AML-193 (cell line): ENCODE data around the gene GNAT1.
A peak's percentile ranks its signal among the peaks of the same experiment; 100 is the strongest.
"Not testable (repeated sequence)": the region's sequence is repeated elsewhere in the genome, so short reads cannot be mapped to it uniquely, and the experiment has no call there.

ENCODE experiments used
- DNase-seq, 2 experiments: peaks; one replicate each; lab custom pipeline; 2025; lab: John Stamatoyannopoulos, UW

GNAT1 gene

DNA sequence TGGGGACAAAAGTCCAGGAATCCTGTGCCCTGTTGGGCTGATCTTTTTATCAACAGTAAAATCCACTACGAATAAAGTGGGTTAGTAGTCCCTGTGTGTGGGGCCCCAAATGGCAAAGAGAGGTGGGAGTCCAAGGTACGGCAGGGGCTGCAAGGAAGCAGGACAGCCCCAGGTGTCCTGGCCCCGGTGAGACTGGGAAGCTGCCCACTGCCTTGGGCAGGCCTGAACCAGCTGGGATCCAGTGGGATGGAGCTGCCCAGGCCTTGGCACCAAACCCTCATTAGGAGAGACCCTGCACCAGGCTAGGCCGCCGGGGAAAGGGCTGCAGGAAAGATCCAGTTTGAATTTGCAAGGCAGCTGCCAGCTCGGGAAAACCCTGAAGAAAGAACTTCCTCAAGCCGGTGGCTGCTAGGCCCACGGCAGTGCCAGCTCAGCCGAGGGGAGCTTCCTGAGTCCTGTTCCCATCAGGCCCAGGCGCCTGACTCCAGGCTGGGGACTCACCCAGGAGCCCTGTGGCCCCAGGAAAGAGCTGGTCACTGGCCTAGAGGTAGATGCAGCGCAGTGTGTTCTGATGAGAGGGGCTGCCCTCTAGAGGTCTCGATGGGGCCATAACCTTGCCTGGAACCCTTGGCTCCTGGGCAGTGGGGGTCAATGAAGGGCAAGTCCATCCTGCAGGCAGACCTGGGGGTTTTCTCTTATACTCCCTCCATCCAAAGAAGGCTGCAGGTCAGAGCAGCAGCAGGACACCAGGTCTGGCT is 30.2 kb downstream of the GNAT1 start:
- DNase-seq = peak in 1 of 2 experiments; percentile 12

DNA sequence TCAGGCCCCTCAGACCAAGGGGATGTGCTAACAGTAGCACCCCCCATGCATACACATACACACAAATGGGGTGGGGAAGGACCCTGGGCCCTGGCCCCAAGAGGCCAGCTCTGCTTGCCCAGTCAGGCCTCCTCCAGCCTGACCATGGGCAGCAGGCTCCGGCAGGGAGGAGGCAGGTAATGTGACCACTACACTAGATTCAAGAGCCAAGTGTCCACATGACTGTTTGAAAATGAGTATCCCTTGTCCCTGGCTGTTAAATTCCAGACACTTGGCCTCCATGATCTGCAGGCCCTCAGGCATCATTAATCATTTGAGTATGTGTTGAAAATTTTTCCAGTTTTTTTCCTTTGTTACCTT is 30.7 kb downstream of the GNAT1 start:
- no peak for DNase-seq

DNA sequence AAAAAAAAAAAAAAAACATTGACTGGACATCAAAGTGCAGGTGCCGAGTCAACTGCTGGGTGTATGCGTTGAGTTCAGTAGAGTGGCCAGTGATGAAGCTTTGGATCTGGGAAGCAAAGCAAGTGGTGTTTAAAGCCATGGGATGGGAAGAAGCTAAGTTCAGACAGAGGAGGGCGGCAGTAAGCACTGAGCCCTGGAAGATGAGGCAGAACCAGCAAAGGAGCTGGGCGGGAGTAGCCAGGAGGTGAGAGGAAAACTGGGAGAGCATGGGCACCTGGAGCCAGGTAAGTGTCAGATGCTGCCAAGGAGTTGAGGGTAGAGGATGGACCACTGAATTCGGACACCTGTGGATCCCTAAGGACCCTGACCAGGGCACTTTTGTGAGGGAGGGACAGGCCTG is 33.2 kb downstream of the GNAT1 start:
- DNase-seq = no peak

DNA sequence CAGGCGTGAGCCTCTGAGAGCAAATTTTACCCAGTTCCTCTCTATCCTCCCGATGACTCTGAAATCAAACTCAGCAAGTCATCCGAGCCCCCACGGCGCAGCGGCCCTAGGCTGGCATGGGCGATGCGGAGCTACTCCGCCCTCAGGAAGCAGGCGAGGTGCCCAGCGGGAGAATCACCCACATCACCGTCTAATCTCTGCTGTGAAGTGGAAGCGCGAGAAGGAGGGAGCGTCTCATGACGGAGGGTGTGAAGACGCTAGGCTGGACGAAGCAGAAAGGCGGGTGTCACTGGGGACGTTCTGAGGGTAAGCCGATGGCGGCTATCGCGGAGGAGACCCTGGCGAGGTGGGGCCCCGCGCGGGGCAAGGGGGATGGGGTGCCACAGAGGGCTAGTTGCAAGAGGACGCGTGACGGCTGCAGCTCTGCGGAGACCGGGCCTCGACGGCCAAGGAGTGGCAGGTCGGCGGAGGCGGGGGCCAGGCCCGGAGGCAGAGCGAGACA is 35.5 kb downstream of the GNAT1 start:
- no peak for DNase-seq

DNA sequence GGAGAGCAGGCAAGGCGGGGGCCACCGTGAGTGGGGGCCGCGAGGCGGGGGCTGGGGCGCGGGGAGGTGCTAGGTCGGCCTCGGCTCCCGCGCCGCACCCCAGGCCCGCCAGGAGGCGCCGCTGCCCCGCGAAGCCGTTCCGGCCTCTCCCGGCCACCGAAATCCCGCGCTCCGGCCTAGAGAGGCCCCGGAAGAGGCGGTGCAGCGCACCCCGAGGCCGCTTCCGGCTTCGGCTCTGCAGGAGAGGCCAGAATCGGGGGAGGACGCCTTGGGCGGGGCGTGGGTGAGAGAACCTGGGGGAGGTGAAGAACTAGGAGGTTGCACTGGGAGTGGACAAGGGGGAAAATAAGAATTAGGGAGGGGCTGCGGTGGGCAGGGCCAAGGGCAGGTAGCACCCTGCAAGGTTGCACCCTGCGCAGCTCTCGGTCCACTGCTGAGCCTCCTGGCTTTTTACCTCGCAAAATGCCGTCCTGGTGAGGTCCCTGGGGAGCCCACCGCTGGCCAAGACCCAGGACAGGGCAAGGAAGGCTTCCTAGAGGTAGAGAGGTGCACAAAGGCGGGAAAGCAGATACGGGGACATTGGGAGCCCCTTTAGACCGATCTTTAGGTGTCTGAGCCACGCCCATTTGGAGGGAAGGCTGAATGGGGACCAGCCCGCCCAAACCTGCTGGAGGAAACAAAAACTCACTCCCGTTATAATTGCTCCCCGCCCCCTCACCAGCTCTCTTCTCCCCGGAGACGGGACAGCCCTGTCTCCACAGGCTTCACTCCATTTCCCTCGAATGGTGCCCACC is 36.2 kb downstream of the GNAT1 start:
- peak; percentile 95 for DNase-seq

DNA sequence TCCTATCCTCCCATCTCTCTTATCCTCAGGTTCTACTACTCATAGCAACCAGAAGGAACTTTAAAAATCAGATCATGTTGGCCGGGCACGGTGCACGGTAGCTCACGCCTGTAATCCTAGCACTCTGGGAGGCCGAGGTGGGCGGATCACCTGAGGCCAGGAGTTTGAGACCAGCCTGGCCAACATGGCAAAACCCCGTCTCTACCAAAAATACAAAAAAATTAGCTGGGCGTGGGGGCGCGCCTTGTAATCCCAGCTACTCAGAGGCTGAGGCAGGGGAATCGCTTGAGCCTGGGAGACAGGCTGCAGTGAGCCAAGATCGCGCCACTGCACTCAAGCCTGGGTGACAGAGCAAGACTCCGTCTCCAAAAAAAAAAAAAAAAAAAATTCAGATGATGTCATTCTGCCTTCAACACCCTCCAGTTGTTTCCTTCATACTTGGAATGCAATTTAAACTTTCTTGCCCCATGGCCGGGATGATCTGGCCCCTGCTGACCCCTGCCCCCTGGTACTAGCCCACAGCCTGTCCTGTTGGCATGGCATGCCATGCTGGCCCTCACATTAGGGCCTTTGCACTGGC is 36.9 kb downstream of the GNAT1 start:
- not testable (repeated sequence) for DNase-seq

DNA sequence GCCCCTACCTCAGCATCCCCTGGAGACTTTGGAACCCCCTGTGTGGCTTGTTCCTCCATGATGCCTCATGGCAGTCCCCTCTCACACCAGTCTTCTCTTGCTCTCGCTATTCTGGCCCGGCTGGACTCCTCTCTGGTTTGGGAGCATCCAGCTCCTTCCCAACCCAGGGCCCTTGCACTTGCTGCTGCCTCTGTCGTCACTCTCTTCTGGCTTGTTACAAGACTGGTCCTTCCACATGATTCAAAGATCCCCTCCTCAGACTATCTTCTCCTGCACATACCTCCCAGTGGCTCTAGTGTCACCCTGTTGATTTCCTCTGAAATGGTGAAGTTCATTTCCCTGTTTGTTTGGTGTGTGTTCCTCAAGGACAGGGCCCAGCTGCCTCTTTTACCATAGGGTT is 38.1 kb downstream of the GNAT1 start:
- no peak for DNase-seq

DNA sequence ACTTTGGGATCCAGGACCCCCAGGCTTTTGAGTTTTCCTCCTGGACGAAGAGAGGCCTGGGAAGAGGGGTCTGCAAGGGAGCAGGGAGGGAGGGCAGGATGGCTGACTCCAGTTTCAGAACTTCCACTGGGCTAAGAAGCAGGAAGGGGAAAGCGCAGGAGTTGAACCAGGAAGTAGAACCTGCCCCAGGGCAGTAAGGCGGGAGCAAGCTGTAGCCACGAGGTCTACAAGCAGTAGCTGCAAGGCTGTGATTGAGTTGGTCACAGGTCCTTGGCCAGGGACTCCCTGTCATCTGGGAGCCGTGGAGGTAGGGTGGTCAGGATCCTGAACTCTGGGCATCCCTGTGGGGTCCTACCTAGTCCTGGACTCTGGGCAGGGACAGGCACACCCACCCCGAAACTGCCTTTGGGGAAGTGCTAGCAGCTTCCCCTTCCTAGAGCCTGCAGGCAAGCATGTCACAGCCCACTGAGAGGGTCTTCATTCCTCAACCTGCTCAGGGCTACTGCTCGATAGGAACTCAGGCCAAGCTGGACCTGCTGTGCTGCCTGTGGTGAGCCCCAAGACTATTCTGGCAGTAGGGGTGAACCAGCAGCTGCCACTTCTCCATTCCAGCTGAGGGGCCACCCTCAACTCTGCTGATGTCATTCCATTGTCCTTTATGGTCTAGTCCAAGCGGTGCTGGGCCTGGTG is 38.8 kb downstream of the GNAT1 start:
- peak; percentile 53 to 54 for DNase-seq

DNA sequence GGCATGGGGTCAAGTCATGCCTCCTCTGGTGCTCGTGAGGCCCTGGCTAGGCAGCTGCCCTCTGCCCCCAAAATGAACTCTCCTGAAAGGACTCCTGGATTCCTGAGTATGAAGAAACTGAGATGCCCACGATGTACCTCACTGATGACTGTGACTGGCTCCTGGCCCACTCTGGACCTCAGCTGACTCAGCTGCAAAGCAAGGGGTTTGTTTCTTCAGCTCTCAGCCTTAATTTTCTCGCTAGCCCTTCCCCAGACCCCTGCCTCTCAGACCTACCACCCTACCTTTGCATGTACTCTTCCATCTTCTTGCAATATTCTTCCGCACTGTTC is 39.4 kb downstream of the GNAT1 start:
- DNase-seq = no peak

DNA sequence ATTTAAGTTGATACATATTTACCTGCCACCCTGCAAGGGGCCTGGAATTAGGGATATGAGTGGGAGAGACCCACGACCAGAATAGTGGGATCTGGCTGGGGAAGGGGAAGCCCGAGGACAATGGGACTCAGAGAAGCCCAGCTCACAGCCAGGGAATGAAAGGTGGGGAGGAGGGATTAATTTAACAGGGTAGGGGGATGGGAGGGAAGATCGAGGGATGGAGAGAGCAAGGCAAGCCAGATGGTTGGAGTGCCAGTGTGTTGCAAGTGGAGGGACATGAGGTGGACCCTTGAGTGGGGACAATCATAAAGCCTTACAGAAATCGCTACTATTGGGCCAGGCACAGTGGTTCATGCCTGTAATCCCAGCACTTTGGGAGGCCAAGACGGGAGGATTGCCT is 40.2 kb downstream of the GNAT1 start:
- no peak for DNase-seq

DNA sequence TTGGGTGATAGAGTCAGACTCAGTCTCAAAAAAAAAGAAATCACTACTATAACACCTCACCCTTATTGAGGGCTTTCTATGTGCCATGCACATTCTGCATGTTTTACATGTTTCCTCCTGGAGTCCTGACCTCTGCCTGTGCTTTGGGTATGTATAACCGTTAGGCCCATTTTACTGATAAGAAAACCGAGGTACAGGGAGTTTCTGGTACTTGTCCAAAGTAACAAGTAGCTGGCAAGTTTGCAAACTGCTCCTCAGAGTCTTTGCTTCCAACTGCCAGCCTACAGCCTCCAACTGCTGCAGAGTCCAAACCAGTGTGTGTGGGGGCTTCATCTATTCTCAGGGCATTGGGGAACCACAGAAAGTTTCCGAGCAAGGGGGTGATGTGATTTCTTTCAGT is 40.9 kb downstream of the GNAT1 start:
- DNase-seq = no peak

DNA sequence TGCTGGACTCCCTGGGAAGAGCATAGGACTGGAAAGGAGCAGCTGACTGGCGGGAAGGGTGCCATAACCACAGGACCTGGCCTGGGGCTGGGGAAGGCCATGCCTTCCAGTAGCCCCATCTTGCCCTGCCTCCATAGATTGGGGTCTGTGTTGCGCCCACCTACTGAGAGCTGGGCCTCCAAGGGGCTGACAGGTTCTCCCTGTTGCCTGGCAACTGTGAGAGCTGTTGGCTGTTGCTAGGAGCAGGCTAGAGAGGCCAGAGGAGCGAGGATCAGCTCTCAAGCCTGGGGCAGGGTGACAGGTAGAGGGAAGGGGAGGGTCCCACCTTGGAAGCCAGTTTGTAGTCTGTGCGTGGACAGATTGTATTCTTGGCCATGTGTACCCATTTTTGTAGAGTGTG is 41.8 kb downstream of the GNAT1 start:
- DNase-seq = no peak

DNA sequence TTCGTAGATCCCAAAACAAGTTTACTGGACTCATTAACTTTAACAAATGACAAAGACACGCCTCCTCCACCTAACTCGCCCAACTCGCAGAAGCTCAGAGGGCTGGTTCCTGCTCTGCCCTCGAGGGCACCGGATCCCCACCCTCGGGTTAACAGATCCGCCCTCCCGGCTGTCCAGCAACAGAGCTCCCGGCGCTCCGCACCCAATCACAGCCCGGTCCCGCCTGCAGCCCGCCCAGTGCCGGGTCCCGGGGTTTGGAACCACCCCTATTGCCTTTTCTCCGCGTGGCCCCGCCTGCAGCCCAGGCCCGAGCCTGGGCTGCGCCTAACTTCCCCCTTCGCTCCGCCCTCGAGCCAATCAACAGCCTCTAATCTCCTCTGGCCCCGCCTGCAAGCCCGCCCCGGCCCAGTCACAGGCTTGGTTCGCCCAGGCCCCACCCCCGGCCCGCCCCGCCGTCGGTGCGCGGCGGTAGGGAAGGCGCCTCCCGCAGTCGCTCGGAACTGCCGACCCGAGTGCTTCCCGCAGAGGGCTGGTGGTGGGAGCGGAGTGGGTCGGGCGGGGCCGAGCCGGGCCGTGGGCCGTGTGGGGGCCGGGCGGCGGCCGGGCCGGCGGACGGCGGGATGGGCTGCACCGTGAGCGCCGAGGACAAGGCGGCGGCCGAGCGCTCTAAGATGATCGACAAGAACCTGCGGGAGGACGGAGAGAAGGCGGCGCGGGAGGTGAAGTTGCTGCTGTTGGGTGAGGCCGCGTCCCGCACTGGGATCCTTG is 44.5 kb downstream of the GNAT1 start, which contains the start of gene GNAI2:
Gene GNAI2 (plus strand): TSS at position 489 of the 768 bp plus-strand sequence. CDS start 132 bp downstream, at position 621.
- peak; percentile 99 to 100 for DNase-seq

DNA sequence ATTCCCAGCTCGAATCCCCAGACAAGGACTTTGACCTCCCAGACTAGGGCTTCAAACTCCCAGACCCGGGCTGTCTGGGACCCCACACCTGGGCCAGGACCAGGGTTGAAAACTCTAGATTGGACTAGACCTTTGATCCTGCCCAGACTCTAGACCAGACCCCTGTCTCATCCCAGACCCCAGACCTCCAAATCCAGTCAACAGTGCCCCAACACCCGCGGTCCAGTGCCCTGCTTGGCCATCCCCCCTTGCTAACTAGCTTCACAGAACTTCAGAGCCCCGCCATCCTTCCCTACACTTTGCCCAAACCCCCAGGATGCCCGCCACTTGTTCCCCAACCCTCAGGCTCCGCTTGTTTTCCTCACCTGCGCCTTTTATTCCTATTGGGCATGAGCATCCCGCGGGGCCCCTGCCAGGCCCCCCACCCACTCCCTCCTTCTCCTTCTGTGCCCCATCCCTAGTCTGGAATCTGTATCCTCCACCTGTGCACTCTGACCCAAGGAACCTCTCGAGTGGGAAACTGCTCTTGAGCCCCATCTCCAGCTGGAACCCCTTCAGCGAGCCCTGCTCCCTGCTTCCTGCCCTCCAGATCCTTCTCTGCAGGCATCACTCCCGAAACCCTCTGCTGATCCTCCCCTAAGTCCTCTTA is 45.2 kb downstream of the GNAT1 start:
- DNase-seq = no peak

DNA sequence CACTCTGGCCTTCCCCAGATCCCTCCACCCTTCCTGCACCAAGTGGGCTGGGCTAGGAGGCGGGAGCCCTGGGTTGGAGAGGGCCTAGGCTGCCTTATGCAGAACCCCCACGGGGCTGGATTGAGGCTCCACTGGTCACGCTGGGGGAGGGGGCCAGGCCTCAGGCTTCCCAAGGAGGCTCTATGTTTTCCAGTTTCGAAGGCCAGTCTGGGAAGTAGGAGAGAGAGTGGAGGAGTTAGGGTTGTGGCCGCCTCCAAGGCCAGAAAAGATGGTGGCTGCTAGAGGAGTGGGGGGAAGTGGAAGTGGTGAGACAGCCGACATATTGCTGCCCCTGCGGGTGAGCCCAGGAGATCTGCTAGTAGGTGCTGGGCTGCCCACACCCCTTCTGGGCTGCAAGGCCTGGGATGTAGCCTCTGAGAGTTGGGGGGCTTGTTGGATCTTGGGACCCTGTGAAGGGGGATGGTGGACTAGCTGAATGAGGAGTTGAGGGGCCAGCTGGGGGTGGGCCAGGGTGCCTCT is 45.8 kb downstream of the GNAT1 start:
- DNase-seq = peak; percentile 27 to 43

DNA sequence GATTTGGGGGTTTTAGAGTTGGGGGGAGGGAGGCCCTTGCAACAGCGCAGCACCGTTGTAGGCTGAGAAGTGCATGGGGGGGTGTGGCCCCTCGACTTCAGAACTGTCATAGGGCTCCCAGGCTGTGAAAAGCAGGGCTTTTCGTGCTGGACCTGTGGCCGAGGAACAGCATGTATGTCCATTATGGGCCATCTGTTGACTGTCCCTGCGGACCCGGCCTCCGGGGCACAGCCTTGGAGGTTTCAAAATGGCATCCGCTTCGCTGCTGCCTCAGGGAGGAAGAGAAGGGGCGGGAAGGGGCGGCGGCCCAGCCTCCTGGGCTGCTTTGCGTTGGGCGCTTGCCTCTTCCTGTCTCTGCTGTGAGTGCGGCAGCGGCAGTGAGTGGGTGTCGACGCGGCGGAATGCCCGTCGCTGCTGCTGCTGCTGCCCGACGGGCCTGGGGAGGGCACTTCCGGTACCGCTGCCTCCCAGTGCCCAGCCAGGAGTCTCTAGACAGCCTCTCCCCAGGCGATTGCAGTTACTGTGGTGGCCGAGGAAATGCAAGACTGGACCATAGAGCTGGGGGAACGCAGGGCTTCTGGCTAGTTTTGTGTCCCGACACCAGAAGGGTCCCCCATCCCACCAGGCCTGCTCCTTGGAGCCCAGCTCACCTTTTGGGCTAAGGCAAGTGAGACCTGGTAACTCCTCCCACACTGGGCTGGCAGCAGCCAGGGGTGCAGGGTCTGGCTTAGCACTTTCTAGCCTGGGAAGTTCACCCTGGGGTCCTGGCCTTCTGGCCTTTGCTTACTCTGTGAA is 46.5 kb downstream of the GNAT1 start:
- DNase-seq = peak; percentile 95 to 97

DNA sequence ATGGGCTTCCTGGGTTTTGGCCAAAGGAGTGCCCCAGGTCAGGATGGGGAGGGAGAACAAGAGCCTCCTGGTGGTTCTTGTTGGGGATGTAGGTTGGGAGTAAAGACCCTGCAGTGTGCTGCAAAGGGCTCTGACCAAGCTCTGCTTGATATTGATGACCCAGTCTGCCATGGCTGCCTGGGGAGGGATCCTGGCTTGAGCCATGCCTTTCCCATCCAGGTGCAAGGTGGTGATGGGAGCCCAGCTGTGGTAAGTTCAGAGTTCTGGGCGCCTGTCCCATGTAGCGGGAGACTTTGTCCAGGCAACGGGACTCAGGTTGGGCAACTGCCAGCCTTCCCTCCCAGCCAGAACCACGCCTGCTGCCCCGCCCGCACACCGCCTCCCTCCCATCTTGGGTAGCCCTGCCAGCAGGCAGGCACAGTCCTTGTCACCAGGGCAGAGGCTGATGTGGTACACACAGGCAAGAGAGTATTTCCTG is 47.2 kb downstream of the GNAT1 start:
- peak; percentile 69 to 71 for DNase-seq

DNA sequence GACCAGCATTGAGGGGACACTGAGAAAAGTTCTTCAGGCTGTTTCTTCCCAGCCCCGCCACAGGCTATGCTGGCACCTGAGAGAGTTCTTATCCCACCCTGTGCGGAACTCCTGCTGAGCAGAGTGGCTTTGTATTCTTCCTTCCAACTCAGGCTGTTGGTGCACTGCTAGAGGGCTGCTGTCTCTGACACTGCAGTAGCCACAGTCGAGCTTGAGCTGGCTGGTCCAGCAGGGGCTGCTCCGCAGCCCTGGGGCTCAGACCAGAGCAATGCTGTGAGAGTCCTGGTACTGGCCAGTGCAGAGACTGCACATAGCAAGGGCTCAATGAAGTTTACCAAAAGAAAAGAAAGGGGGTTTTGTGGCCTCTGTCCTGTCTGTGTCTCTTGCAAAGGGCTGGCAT is 48.2 kb downstream of the GNAT1 start:
- DNase-seq = no peak

DNA sequence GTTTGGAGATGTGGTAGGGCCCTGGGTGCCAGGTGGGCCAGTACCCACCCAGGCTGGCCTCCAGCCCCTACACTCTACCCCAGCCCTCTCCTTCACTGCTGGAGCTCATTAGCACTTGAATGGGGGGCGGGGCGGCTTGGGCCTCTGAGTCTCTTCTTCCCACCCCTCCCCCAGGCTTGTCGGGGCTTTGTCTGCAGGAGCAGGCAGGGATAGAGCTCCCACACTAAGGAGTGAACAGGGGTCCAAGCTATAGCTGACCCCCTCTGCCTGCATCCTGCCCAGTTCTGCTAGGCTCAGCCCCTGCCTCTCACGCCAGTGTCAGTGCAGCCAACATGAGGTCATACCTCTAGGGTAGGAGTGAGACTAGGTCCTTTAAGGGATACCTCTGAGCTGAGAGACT is 49.8 kb downstream of the GNAT1 start:
- no peak for DNase-seq
